ENCODE measurements around the gene ANKS6.

GRCh38 chr9:98750364-98751060 lies 45.8 kb downstream of the ANKS6 start:
- TF ChIP-seq CTCF (IDR thresholded peaks at IDR 0.05) (no peak), EZH2 (IDR thresholded peaks at IDR 0.05) (no peak)
